IMR-90 (cell line): Measurements from ENCODE around the gene MRPL38. TPM values are rescaled to one million over a fixed set of nuclear protein-coding genes. Genes with fewer than 3 reads are reported as not detected.

ENCODE experiments used
- ATAC-seq: fragments of 200-7000 bp; cut with Tn5 transposase; 2 replicates; pipeline ENCODE4 v1.9.1; 2020; ENCODE audit warnings: low read depth, mild to moderate bottlenecking, moderate library complexity
- Bru-seq: library from RNA; stranded (reverse); fragments of 400-500 nt; gene quantifications from one replicate; lab custom pipeline; 2021; lab: Mats Ljungman, UMichigan
- BruChase-seq, 2 experiments: library from RNA; stranded (reverse); fragments of 400-500 nt; gene quantifications; one replicate each; lab custom pipeline; 2021; lab: Mats Ljungman, UMichigan
- BruUV-seq: library from RNA; stranded (reverse); fragments of 400-500 nt; replicated peaks from 2 replicates; lab custom pipeline; 2021; lab: Mats Ljungman, UMichigan
- CTCF ChIA-PET: fragments of 300-600 bp; formaldehyde crosslinking; extraction: SDS; loops from one replicate; lab custom pipeline; 2021; ENCODE audit warnings: antibody characterized with exemption; lab: Yijun Ruan, JAX
- POLR2A ChIA-PET: fragments of 300-600 bp; sonication (Branson Sonifier 250); formaldehyde crosslinking; loops from one replicate; lab custom pipeline; 2022; ENCODE audit warnings: antibody characterized with exemption; ENCODE audit not compliant: unreplicated experiment; lab: Charles Lee
- DNase-seq: peaks from one replicate; pipeline ENCODE4 v3.0.0; 2013
- H2AFZ ChIP-seq: replicated peaks from 2 replicates; pipeline ENCODE3; 2013; ENCODE audit warnings: low read length, mild to moderate bottlenecking; ENCODE audit not compliant: poor library complexity
- H2AK5ac ChIP-seq: 2 replicates; pipeline ENCODE4 v1.6.1; 2013; ENCODE audit warnings: low read depth, low read length, inconsistent platforms
- H2AK9ac ChIP-seq: replicated peaks from 2 replicates; pipeline ENCODE3; 2013; ENCODE audit warnings: mild to moderate bottlenecking, low read depth, low read length, moderate library complexity; ENCODE audit not compliant: poor library complexity
- H2BK120ac ChIP-seq: 2 replicates; pipeline ENCODE4 v1.6.1; 2013; ENCODE audit warnings: low read depth, low read length, inconsistent platforms
- H2BK15ac ChIP-seq: 3 replicates; pipeline ENCODE4 v1.6.1; 2013; ENCODE audit warnings: low read depth, low read length, inconsistent platforms
- H2BK20ac ChIP-seq: 2 replicates; pipeline ENCODE4 v1.6.1; 2013; ENCODE audit warnings: low read depth, mild to moderate bottlenecking, inconsistent platforms, low read length, moderate library complexity
- H2BK5ac ChIP-seq: 2 replicates; pipeline ENCODE4 v1.6.1; 2013; ENCODE audit warnings: mild to moderate bottlenecking, low read depth, low read length, inconsistent platforms; ENCODE audit not compliant: poor library complexity, severe bottlenecking
- H3K14ac ChIP-seq: replicated peaks from 2 replicates; pipeline ENCODE4 v1.6.1; 2013; ENCODE audit warnings: low read depth, low read length, inconsistent platforms
- H3K18ac ChIP-seq: 2 replicates; pipeline ENCODE4 v1.6.1; 2013; ENCODE audit warnings: low read depth, low read length, control low read depth
- H3K23ac ChIP-seq: 2 replicates; pipeline ENCODE4 v1.6.1; 2013; ENCODE audit warnings: low read depth, low read length, inconsistent platforms
- H3K27ac ChIP-seq: 2 replicates; pipeline ENCODE4 v1.5.1; 2013; ENCODE audit warnings: mild to moderate bottlenecking, control low read depth, low read length; ENCODE audit not compliant: insufficient read depth
- H3K27me3 ChIP-seq: 2 replicates; pipeline ENCODE4 v1.6.1; 2013; ENCODE audit warnings: low read length; ENCODE audit not compliant: control insufficient read depth, insufficient read depth
- H3K36me3 ChIP-seq: 2 replicates; pipeline ENCODE4 v1.6.1; 2013; ENCODE audit warnings: low read length, mixed read lengths; ENCODE audit not compliant: control insufficient read depth, insufficient read depth
- H3K4ac ChIP-seq: 2 replicates; pipeline ENCODE4 v1.6.1; 2013; ENCODE audit warnings: low read depth, low read length, inconsistent platforms
- H3K4me1 ChIP-seq: 2 replicates; pipeline ENCODE4 v1.6.1; 2013; ENCODE audit warnings: low read length, mixed read lengths; ENCODE audit not compliant: control insufficient read depth, insufficient read depth
- H3K4me2 ChIP-seq: 2 replicates; pipeline ENCODE4 v1.6.1; 2013; ENCODE audit warnings: low read depth, mild to moderate bottlenecking, control low read depth, low read length, moderate library complexity
- H3K4me3 ChIP-seq: 2 replicates; pipeline ENCODE4 v1.5.1; 2013; ENCODE audit warnings: low read depth, mild to moderate bottlenecking, control low read depth, low read length, moderate library complexity; ENCODE audit not compliant: insufficient read depth
- H3K56ac ChIP-seq: 2 replicates; pipeline ENCODE4 v1.6.1; 2013; ENCODE audit warnings: low read length, inconsistent platforms; ENCODE audit not compliant: insufficient read depth; ENCODE audit errors: extremely low read depth
- H3K79me1 ChIP-seq, 2 experiments: 2 replicates each; pipeline ENCODE4 v1.6.1; 2013; ENCODE audit warnings: low read length in 2 of 2, inconsistent platforms in 1 of 2, low read depth in 1 of 2
- H3K9ac ChIP-seq: 2 replicates; pipeline ENCODE4 v1.6.1; 2013; ENCODE audit warnings: low read depth, low read length, control low read depth
- H3K9me1 ChIP-seq: 2 replicates; pipeline ENCODE4 v1.6.1; 2013; ENCODE audit warnings: low read length, inconsistent platforms; ENCODE audit not compliant: insufficient read depth
- H3K9me3 ChIP-seq: 2 replicates; pipeline ENCODE4 v1.6.1; 2013; ENCODE audit warnings: low read length; ENCODE audit not compliant: control insufficient read depth, insufficient read depth
- H4K20me1 ChIP-seq: 2 replicates; pipeline ENCODE4 v1.6.1; 2013; ENCODE audit warnings: low read length, inconsistent platforms; ENCODE audit not compliant: insufficient read depth
- H4K5ac ChIP-seq: 2 replicates; pipeline ENCODE4 v1.6.1; 2013; ENCODE audit warnings: mild to moderate bottlenecking, low read depth, low read length, control low read depth
- H4K8ac ChIP-seq, 2 experiments: 2 replicates each; pipeline ENCODE4 v1.6.1; 2013; ENCODE audit warnings: low read depth in 2 of 2, low read length in 2 of 2, control low read depth in 1 of 2, inconsistent platforms in 1 of 2
- H4K91ac ChIP-seq: 2 replicates; pipeline ENCODE4 v1.6.1; 2013; ENCODE audit warnings: low read depth, low read length, inconsistent platforms; ENCODE audit not compliant: insufficient read depth
- CEBPB ChIP-seq: IDR thresholded peaks from 2 replicates; pipeline ENCODE4 v1.6.1; 2012; ENCODE audit warnings: low read depth, low read length, improper control_type of control experiment
- CTCF ChIP-seq: conservative IDR thresholded peaks from 2 replicates; pipeline ENCODE4 v1.5.1; 2012; ENCODE audit warnings: mild to moderate bottlenecking, low read depth, low read length, improper control_type of control experiment
- FOS ChIP-seq: fragments of 150-350 bp; IDR thresholded peaks from 2 replicates; pipeline ENCODE4 v1.6.1; 2016; ENCODE audit warnings: low read depth, low read length
- MAZ ChIP-seq: IDR thresholded peaks from 2 replicates; pipeline ENCODE4 v1.6.1; 2012; ENCODE audit warnings: low read depth, mild to moderate bottlenecking, low read length, improper control_type of control experiment, moderate library complexity, borderline replicate concordance
- MXI1 ChIP-seq: IDR thresholded peaks from 2 replicates; pipeline ENCODE4 v1.6.1; 2012; ENCODE audit warnings: low read depth, mild to moderate bottlenecking, low read length, moderate library complexity, borderline replicate concordance
- POLR2A ChIP-seq: IDR thresholded peaks from 2 replicates; pipeline ENCODE4 v1.6.1; 2012; ENCODE audit warnings: mild to moderate bottlenecking, low read depth, low read length
- RAD21 ChIP-seq: IDR thresholded peaks from 2 replicates; pipeline ENCODE4 v1.6.1; 2012; ENCODE audit warnings: low read length, improper control_type of control experiment
- RCOR1 ChIP-seq: IDR thresholded peaks from 2 replicates; pipeline ENCODE4 v1.6.1; 2012; ENCODE audit warnings: mild to moderate bottlenecking, low read length, improper control_type of control experiment; ENCODE audit not compliant: insufficient replicate concordance
- SMC3 ChIP-seq: fragments of 150-350 bp; IDR thresholded peaks from 2 replicates; pipeline ENCODE4 v1.6.1; 2016; ENCODE audit warnings: low read depth, mild to moderate bottlenecking, antibody characterized with exemption, low read length, moderate library complexity
- USF2 ChIP-seq: fragments of 150-350 bp; IDR thresholded peaks from 2 replicates; pipeline ENCODE4 v1.6.1; 2017; ENCODE audit warnings: mild to moderate bottlenecking, antibody characterized with exemption, low read length, low read depth
- WGBS, 2 experiments: methylation state at CpG; one replicate each; pipeline versions ENCODE4 v1.1.5 to v1.1.7; 2013; ENCODE audit warnings: missing lambda C conversion rate in 2 of 2; ENCODE audit not compliant: insufficient read length in 1 of 2; ENCODE audit errors: extremely low coverage in 2 of 2; 5-methylcytosine and 5-hydroxymethylcytosine counted together
- dilution Hi-C: fragments of 300-500 bp; cut with HindIII; formaldehyde crosslinking; loops from one replicate; pipeline ENCODE4 v1.14.3; 2018; ENCODE audit warnings: low sequenced_read_pairs; ENCODE audit not compliant: unreplicated experiment
- in situ Hi-C: fragments of 300-500 bp; cut with MboI; formaldehyde crosslinking; loops from 3 replicates; pipeline ENCODE4 v1.14.3; 2019; ENCODE audit warnings: low sequenced_read_pairs, inconsistent platforms, mixed read lengths
- intact Hi-C: fragments of 100-400 bp; cut with micrococcal nuclease; formaldehyde crosslinking; loops from 2 replicates; pipeline ENCODE4 v1.10.0; 2022
- long read RNA-seq: library from polyadenylated mRNA; unstranded; transcript quantifications from one replicate; pipeline ENCODE4 v2.0.0, GENCODE V29; 2021; ENCODE audit not compliant: unreplicated experiment
- polyA plus RNA-seq, 3 experiments: library from polyadenylated mRNA; depleted of rRNA; stranded (reverse); fragments of >200 nt; gene quantifications; 2 replicates each; pipeline ENCODE4 v1.2.3, GENCODE V29; 2012; ENCODE audit warnings: low replicate concordance in 1 of 3
- total RNA-seq: library from RNA; depleted of rRNA; stranded (reverse); fragments of >200 nt; gene quantifications from 2 replicates; pipeline ENCODE4 v1.2.3, GENCODE V29; 2012; rRNA removed

Gene MRPL38
- 13.3 and 15.3 TPM in 2 replicates for total RNA-seq
- polyA plus RNA-seq (2012; rRNA removed) = 42.5 and 55.5 TPM in 2 replicates
- polyA plus RNA-seq (2012; cell fraction: cytosol; rRNA removed) = 44.8 and 51.3 TPM in 2 replicates
- 108 and 241 TPM in 2 replicates for polyA plus RNA-seq (2012; cell fraction: nucleus; rRNA removed; ENCODE audit: low replicate concordance)
- percentile 62 among the genes with signal in this experiment for Bru-seq, nascent RNA
- percentile 71 among the genes with signal in this experiment for BruChase-seq, experiment 1, labeled RNA remaining after a 6-hour chase
- percentile 58 among the genes with signal in this experiment for BruChase-seq, experiment 2, labeled RNA remaining after a 2-hour chase
- long read RNA-seq, transcript MRPL38-201 (9 exons, 1,888 nt) = major isoform, 75 of 97 reads
- long read RNA-seq, partial matches to known transcripts = 5 of 97 reads
- long read RNA-seq, other reads (novel, unspliced or antisense) = 15 of 97 reads

- H3K79me1 ChIP-seq = peaks cover 10 to 25% of the 10 kb centered on the region in 2 experiments
- TF ChIP-seq USF2 = no peak; the same call in 1 of the 2 replicates
- TF ChIP-seq MXI1 = peak; percentile 53; the same call in 1 of the 2 replicates
- TF ChIP-seq CEBPB = no peak
- peak; percentile 91 for TF ChIP-seq RAD21
- peak; percentile 74; the same call in 1 of the 2 replicates for TF ChIP-seq MAZ
- TF ChIP-seq CTCF = peak; percentile 95
- TF ChIP-seq RCOR1 = peak; percentile 70
- peak; percentile 82 for TF ChIP-seq SMC3
- TF ChIP-seq FOS = peak; percentile 20; the same call in 1 of the 2 replicates
- peak; percentile 77 for TF ChIP-seq POLR2A
- peak within 1 kb of the TSS; percentile 68 for H3K9ac ChIP-seq
- peak; percentile 96 for ATAC-seq
- in situ Hi-C loops = loop anchor here (10.0 kb wide), 1 partner anchor 380 kb away; no protein-coding TSS in a partner anchor
- H2AFZ ChIP-seq = peak within 1 kb of the TSS; percentile 95
- H2BK20ac ChIP-seq = no peak within 1 kb of the TSS
- H3K27me3 ChIP-seq = no peaks in the 10 kb centered on the region
- H3K9me3 ChIP-seq = no peaks in the 10 kb centered on the region
- peak within 1 kb of the TSS; percentile 95 for H3K4me3 ChIP-seq
- H3K14ac ChIP-seq = peak within 1 kb of the TSS; percentile 82
- dilution Hi-C loops = no loop called here
- DNase-seq = peak; percentile 92
- 2% methylated on average over 30 of the region's 69 CpGs; no CpG with 5 or more reads in 1 of the 2 experiments for WGBS, 2 experiments
- peaks cover 4% of the 10 kb centered on the region for H3K4me1 ChIP-seq
- peak within 1 kb of the TSS; percentile 35 for H3K18ac ChIP-seq
- BruUV-seq = no TSS peak
- 0 out of 2 replicates have a peak, but pooled peaks cover 6% of the 10 kb centered on the region for H3K9me1 ChIP-seq
- peak within 1 kb of the TSS; percentile 97 for H3K4me2 ChIP-seq
- peak within 1 kb of the TSS; percentile 70; the same call in 1 of the 2 replicates for H4K91ac ChIP-seq
- peaks cover 17% of the 10 kb centered on the region for H3K36me3 ChIP-seq
- H2BK15ac ChIP-seq = peak within 1 kb of the TSS; percentile 35; the same call in 1 of the 3 replicates
- peak within 1 kb of the TSS; percentile 89 for H2AK9ac ChIP-seq
- H3K27ac ChIP-seq = peak within 1 kb of the TSS; percentile 74
- peak within 1 kb of the TSS; percentile 94; the same call in 1 of the 2 replicates for H3K23ac ChIP-seq
- H4K8ac ChIP-seq = peak within 1 kb of the TSS; percentile 68 to 98
- POLR2A ChIA-PET = interaction anchor here (0.7 kb wide), 1 partner anchor 92 kb away, joined by 20 read pairs; no protein-coding TSS in a partner anchor
- H3K56ac ChIP-seq = peak within 1 kb of the TSS; percentile 54; the same call in 1 of the 2 replicates
- CTCF ChIA-PET = interaction anchor here (0.6 to 1.2 kb wide), 7 partner anchors 9 to 109 kb away, joined by 3 to 7 read pairs (median 4); partner anchors contain the start of gene CDK3
- peak within 1 kb of the TSS; percentile 95 for H2AK5ac ChIP-seq
- H2BK120ac ChIP-seq = peak within 1 kb of the TSS; percentile 61; the same call in 1 of the 2 replicates
- H3K4ac ChIP-seq = peak within 1 kb of the TSS; percentile 84
- H4K5ac ChIP-seq = peak within 1 kb of the TSS; percentile 82
- intact Hi-C loops = loop anchor here (1.0 to 10.0 kb wide), 4 partner anchors 37 to 170 kb away; partner anchors contain the start of genes ACOX1, FBF1, GALR2 and SRP68
- H2BK5ac ChIP-seq = peak within 1 kb of the TSS; percentile 68
- H4K20me1 ChIP-seq = no peaks in the 10 kb centered on the region
Measured at GRCh38 chr17:75904749-75905521, at the start of gene MRPL38. MRPL38 (minus strand) TSS chr17:75904884; CDS start chr17:75904875, 9 bp downstream.
